ENCODE measurements around the gene CNDP1.

The CNDP1 gene

GRCh38 chr18:74507097-74507881, 27.0 kb upstream of the CNDP1 start:
- DNase-seq: no peak

GRCh38 chr18:74507927-74508326, 26.4 kb upstream of the CNDP1 start:
- DNase-seq: no peak

GRCh38 chr18:74508366-74508765, 25.9 kb upstream of the CNDP1 start:
- DNase-seq: no peak

- DNase-seq: no peak
Observed at GRCh38 chr18:74508821-74509225, 25.5 kb upstream of the CNDP1 start.

- no peak for DNase-seq
Observed at GRCh38 chr18:74509856-74510769, 24.2 kb upstream of the CNDP1 start.

GRCh38 chr18:74510770-74511095, 23.6 kb upstream of the CNDP1 start:
- no peak for DNase-seq

GRCh38 chr18:74511823-74512222, 22.5 kb upstream of the CNDP1 start:
- DNase-seq: no peak

GRCh38 chr18:74512321-74513053, 21.8 kb upstream of the CNDP1 start:
- DNase-seq: no peak

- no peak for DNase-seq
Observed at GRCh38 chr18:74513149-74513882, 21.0 kb upstream of the CNDP1 start.

- no peak for DNase-seq
Observed at GRCh38 chr18:74513883-74514205, 20.5 kb upstream of the CNDP1 start.

- DNase-seq: no peak
Observed at GRCh38 chr18:74514860-74515495, 19.3 kb upstream of the CNDP1 start.

GRCh38 chr18:74515620-74516231, 18.6 kb upstream of the CNDP1 start:
- no peak for DNase-seq

GRCh38 chr18:74516271-74517235, 17.7 kb upstream of the CNDP1 start:
- no peak for DNase-seq

GRCh38 chr18:74517236-74517630, 17.1 kb upstream of the CNDP1 start:
- DNase-seq: no peak

GRCh38 chr18:74518456-74519295, 15.6 kb upstream of the CNDP1 start:
- no peak for DNase-seq

- no peak for DNase-seq
Observed at GRCh38 chr18:74519320-74520095, 14.8 kb upstream of the CNDP1 start.

- no peak for DNase-seq
Observed at GRCh38 chr18:74520096-74520833, 14.0 kb upstream of the CNDP1 start.

- no peak for DNase-seq
Observed at GRCh38 chr18:74521068-74521725, 13.1 kb upstream of the CNDP1 start.

Measured in NCI-H1930 (cell line).